ENCODE measurements around the gene F8. TPM values are rescaled to one million over a fixed set of nuclear protein-coding genes. Genes with fewer than 3 reads are reported as not detected.
"Not testable (repeated sequence)": the region's sequence is repeated elsewhere in the genome, so short reads cannot be mapped to it uniquely, and the experiment has no call there.

Gene F8
- total and polyA plus RNA-seq, 4 donors = 6.1 to 38.1 (median 7.6) TPM

- 67 to 72% methylated on average over 1 of the region's 1 CpG for WGBS, 2 donors
These were observed 54.9 kb downstream of the F8 start for GRCh38 chrX:154967603-154968002.

GRCh38 chrX:154961947-154962346 lies 60.6 kb downstream of the F8 start:
- ATAC-seq (ENCODE audit: insufficient read depth, low FRiP score) (no peak), DNase-seq (no peak)
- Histone ChIP-seq H3K4me3 (no peak overlapping the region), H3K27ac (ENCODE audit: low read depth in 1 of 2, low read length in 1 of 2) (no peak overlapping the region), H3K36me3 (ENCODE audit: control insufficient read depth in 4 of 4, insufficient read depth in 4 of 4, low read length in 4 of 4) (peaks cover 0 to 2% (median 0%) of the 10 kb centered on the region in 4 donors), H3K9me3 (ENCODE audit: control insufficient read depth in 4 of 4, insufficient read depth in 3 of 4, low read length in 3 of 4) (peaks cover 0 to 5% (median 0%) of the 10 kb centered on the region in 4 donors), H3K4me1 (ENCODE audit: control insufficient read depth in 5 of 5, insufficient read depth in 5 of 5, low read length in 5 of 5) (no peaks in the 10 kb centered on the region), H3K9ac (ENCODE audit: insufficient read depth in 1 of 2, low read length in 2 of 2) (no peak overlapping the region), H3K27me3 (ENCODE audit: control insufficient read depth in 3 of 3, insufficient read depth in 3 of 3, low read length in 2 of 3) (peaks cover 0 to 2% (median 0%) of the 10 kb centered on the region in 3 donors)
- TF ChIP-seq, protein P1, sequence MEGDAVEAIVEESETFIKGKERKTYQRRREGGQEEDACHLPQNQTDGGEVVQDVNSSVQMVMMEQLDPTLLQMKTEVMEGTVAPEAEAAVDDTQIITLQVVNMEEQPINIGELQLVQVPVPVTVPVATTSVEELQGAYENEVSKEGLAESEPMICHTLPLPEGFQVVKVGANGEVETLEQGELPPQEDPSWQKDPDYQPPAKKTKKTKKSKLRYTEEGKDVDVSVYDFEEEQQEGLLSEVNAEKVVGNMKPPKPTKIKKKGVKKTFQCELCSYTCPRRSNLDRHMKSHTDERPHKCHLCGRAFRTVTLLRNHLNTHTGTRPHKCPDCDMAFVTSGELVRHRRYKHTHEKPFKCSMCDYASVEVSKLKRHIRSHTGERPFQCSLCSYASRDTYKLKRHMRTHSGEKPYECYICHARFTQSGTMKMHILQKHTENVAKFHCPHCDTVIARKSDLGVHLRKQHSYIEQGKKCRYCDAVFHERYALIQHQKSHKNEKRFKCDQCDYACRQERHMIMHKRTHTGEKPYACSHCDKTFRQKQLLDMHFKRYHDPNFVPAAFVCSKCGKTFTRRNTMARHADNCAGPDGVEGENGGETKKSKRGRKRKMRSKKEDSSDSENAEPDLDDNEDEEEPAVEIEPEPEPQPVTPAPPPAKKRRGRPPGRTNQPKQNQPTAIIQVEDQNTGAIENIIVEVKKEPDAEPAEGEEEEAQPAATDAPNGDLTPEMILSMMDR (IDR thresholded peaks at IDR 0.05; ENCODE audit: control extremely low read depth, extremely low read depth) = no peak

More at GRCh38 chrX:154967603-154968002, 54.9 kb downstream of the F8 start:
- Histone ChIP-seq H3K27me3 (ENCODE audit: control insufficient read depth in 3 of 3, insufficient read depth in 3 of 3, low read length in 2 of 3) (no peaks in the 10 kb centered on the region), H3K9me3 (ENCODE audit: control insufficient read depth in 4 of 4, insufficient read depth in 3 of 4, low read length in 3 of 4) (no peaks in the 10 kb centered on the region), H3K27ac (ENCODE audit: low read depth in 1 of 2, low read length in 1 of 2) (no peak overlapping the region), H3K36me3 (ENCODE audit: control insufficient read depth in 4 of 4, insufficient read depth in 4 of 4, low read length in 4 of 4) (no peaks in the 10 kb centered on the region), H3K4me3 (no peak overlapping the region), H3K9ac (ENCODE audit: insufficient read depth in 1 of 2, low read length in 2 of 2) (no peak overlapping the region), H3K4me1 (ENCODE audit: control insufficient read depth in 5 of 5, insufficient read depth in 5 of 5, low read length in 5 of 5) (no peaks in the 10 kb centered on the region)
- ATAC-seq (ENCODE audit: insufficient read depth, low FRiP score) = no peak
- DNase-seq = no peak
- TF ChIP-seq, protein P1 (IDR thresholded peaks at IDR 0.05; ENCODE audit: control extremely low read depth, extremely low read depth) = no peak

- H3K9ac ChIP-seq (ENCODE audit: insufficient read depth in 1 of 2, low read length in 2 of 2); H3K4me1 ChIP-seq (ENCODE audit: control insufficient read depth in 5 of 5, insufficient read depth in 5 of 5, low read length in 5 of 5); H3K9me3 ChIP-seq (ENCODE audit: control insufficient read depth in 4 of 4, insufficient read depth in 3 of 4, low read length in 3 of 4); H3K36me3 ChIP-seq (ENCODE audit: control insufficient read depth in 4 of 4, insufficient read depth in 4 of 4, low read length in 4 of 4); H3K27me3 ChIP-seq (ENCODE audit: control insufficient read depth in 3 of 3, insufficient read depth in 3 of 3, low read length in 2 of 3); H3K4me3 ChIP-seq; H3K27ac ChIP-seq (ENCODE audit: low read depth in 1 of 2, low read length in 1 of 2); DNase-seq; ATAC-seq (ENCODE audit: insufficient read depth, low FRiP score): not testable (repeated sequence)
- 81 to 90% methylated on average over 2 to 3 of the region's 3 CpGs for WGBS, 2 donors
These were observed 66.7 kb downstream of the F8 start for GRCh38 chrX:154955799-154956198.

- H3K9me3 ChIP-seq (ENCODE audit: control insufficient read depth in 4 of 4, insufficient read depth in 3 of 4, low read length in 3 of 4); H3K4me1 ChIP-seq (ENCODE audit: control insufficient read depth in 5 of 5, insufficient read depth in 5 of 5, low read length in 5 of 5); H3K9ac ChIP-seq (ENCODE audit: insufficient read depth in 1 of 2, low read length in 2 of 2); H3K36me3 ChIP-seq (ENCODE audit: control insufficient read depth in 4 of 4, insufficient read depth in 4 of 4, low read length in 4 of 4); H3K4me3 ChIP-seq; H3K27me3 ChIP-seq (ENCODE audit: control insufficient read depth in 3 of 3, insufficient read depth in 3 of 3, low read length in 2 of 3); ATAC-seq (ENCODE audit: insufficient read depth, low FRiP score); DNase-seq; H3K27ac ChIP-seq (ENCODE audit: low read depth in 1 of 2, low read length in 1 of 2): not testable (repeated sequence)
- 67 to 82% methylated on average over 8 to 10 of the region's 10 CpGs for WGBS, 2 donors
These were observed 83.3 kb downstream of the F8 start for GRCh38 chrX:154939265-154939664.

GRCh38 chrX:154924771-154925170 lies 97.8 kb downstream of the F8 start:
- H3K4me3 ChIP-seq; H3K9ac ChIP-seq (ENCODE audit: insufficient read depth in 1 of 2, low read length in 2 of 2); ATAC-seq (ENCODE audit: insufficient read depth, low FRiP score); DNase-seq; H3K9me3 ChIP-seq (ENCODE audit: control insufficient read depth in 4 of 4, insufficient read depth in 3 of 4, low read length in 3 of 4); H3K27ac ChIP-seq (ENCODE audit: low read depth in 1 of 2, low read length in 1 of 2); H3K36me3 ChIP-seq (ENCODE audit: control insufficient read depth in 4 of 4, insufficient read depth in 4 of 4, low read length in 4 of 4); H3K4me1 ChIP-seq (ENCODE audit: control insufficient read depth in 5 of 5, insufficient read depth in 5 of 5, low read length in 5 of 5); H3K27me3 ChIP-seq (ENCODE audit: control insufficient read depth in 3 of 3, insufficient read depth in 3 of 3, low read length in 2 of 3): not testable (repeated sequence)
- 85 to 92% methylated on average over 5 of the region's 5 CpGs for WGBS, 2 donors

Data from lung (tissue), 12 donors.